Panc1 (cell line): ENCODE measurements around the gene METTL25B.

Experiments
- POLR2AphosphoS5 ChIP-seq: IDR thresholded peaks from 2 replicates; pipeline ENCODE4 v1.6.1; 2012; ENCODE audit warnings: mild to moderate bottlenecking, low read depth, low read length, moderate library complexity
- TF ChIP-seq, protein P1 (sequence below): fragments of 450-650 bp; IDR thresholded peaks from 2 replicates; pipeline ENCODE4 v1.5.1; 2017; ENCODE audit warnings: mild to moderate bottlenecking
- TF ChIP-seq, protein P2 (sequence below), 2 experiments: IDR thresholded peaks; 2 replicates each; pipeline ENCODE4 v1.6.1; 2011 to 2012; ENCODE audit warnings: low read depth in 2 of 2, control low read depth in 1 of 2, low read length in 1 of 2, mild to moderate bottlenecking in 1 of 2, moderate library complexity in 1 of 2; ENCODE audit not compliant: insufficient read depth in 1 of 2

DNA sequence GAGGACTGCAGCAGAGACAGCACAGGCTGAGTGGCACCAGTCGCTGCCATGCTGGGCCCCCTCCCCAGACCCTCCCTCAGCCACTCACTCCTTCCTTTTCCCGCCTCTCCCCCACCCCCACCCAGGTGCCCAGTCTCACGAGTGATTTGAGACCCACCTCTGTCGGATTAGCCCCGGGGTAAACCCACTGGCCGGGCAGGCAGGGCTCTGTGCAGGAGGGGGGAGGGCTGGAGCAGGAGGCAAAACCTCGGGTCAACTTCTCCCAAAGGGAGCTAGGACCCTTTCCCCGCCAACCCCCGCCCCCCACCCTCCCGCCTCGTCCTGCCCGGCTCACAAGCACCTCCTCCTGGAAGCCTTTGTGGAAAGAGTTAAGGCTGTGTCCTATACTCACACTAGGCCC is 16.1 kb downstream of the METTL25B start:
- TF ChIP-seq, protein P1, sequence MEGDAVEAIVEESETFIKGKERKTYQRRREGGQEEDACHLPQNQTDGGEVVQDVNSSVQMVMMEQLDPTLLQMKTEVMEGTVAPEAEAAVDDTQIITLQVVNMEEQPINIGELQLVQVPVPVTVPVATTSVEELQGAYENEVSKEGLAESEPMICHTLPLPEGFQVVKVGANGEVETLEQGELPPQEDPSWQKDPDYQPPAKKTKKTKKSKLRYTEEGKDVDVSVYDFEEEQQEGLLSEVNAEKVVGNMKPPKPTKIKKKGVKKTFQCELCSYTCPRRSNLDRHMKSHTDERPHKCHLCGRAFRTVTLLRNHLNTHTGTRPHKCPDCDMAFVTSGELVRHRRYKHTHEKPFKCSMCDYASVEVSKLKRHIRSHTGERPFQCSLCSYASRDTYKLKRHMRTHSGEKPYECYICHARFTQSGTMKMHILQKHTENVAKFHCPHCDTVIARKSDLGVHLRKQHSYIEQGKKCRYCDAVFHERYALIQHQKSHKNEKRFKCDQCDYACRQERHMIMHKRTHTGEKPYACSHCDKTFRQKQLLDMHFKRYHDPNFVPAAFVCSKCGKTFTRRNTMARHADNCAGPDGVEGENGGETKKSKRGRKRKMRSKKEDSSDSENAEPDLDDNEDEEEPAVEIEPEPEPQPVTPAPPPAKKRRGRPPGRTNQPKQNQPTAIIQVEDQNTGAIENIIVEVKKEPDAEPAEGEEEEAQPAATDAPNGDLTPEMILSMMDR = no peak
- TF ChIP-seq POLR2AphosphoS5 = no peak
- TF ChIP-seq, protein P2, sequence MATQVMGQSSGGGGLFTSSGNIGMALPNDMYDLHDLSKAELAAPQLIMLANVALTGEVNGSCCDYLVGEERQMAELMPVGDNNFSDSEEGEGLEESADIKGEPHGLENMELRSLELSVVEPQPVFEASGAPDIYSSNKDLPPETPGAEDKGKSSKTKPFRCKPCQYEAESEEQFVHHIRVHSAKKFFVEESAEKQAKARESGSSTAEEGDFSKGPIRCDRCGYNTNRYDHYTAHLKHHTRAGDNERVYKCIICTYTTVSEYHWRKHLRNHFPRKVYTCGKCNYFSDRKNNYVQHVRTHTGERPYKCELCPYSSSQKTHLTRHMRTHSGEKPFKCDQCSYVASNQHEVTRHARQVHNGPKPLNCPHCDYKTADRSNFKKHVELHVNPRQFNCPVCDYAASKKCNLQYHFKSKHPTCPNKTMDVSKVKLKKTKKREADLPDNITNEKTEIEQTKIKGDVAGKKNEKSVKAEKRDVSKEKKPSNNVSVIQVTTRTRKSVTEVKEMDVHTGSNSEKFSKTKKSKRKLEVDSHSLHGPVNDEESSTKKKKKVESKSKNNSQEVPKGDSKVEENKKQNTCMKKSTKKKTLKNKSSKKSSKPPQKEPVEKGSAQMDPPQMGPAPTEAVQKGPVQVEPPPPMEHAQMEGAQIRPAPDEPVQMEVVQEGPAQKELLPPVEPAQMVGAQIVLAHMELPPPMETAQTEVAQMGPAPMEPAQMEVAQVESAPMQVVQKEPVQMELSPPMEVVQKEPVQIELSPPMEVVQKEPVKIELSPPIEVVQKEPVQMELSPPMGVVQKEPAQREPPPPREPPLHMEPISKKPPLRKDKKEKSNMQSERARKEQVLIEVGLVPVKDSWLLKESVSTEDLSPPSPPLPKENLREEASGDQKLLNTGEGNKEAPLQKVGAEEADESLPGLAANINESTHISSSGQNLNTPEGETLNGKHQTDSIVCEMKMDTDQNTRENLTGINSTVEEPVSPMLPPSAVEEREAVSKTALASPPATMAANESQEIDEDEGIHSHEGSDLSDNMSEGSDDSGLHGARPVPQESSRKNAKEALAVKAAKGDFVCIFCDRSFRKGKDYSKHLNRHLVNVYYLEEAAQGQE (IDR thresholded peaks at IDR 0.05; ENCODE audit: insufficient read depth in 1 of 2, low read depth in 2 of 2, low read length in 1 of 2) = no peak
